Epithelial cell of proximal tubule (primary cell): ENCODE results near the gene BNIP2. TPM values are rescaled to one million over a fixed set of nuclear protein-coding genes. Genes with fewer than 3 reads are reported as not detected.

Source experiments
- DNase-seq: peaks from one replicate; pipeline ENCODE4 v3.0.0-alpha.2; 2011; ENCODE audit warnings: low read depth
- H3K4me3 ChIP-seq: 2 replicates; pipeline ENCODE4 v1.5.1; 2011; ENCODE audit warnings: low read depth, mild to moderate bottlenecking, low read length
- CTCF ChIP-seq: conservative IDR thresholded peaks from 2 replicates; pipeline ENCODE4 v1.5.1; 2012; ENCODE audit warnings: low read depth, mild to moderate bottlenecking, low read length
- total RNA-seq: library from RNA; depleted of rRNA; stranded (reverse); fragments of >200 nt; gene quantifications from 2 replicates; pipeline ENCODE4 v1.2.3, GENCODE V29; 2015

The BNIP2 gene
- total RNA-seq, 1 donor from 2014 or later: 107 TPM

- no peak for TF ChIP-seq CTCF
- H3K4me3 ChIP-seq: no peak overlapping the region
- DNase-seq: no peak
These were observed 32.9 kb upstream of the BNIP2 start for GRCh38 chr15:59722037-59722436.

DNA sequence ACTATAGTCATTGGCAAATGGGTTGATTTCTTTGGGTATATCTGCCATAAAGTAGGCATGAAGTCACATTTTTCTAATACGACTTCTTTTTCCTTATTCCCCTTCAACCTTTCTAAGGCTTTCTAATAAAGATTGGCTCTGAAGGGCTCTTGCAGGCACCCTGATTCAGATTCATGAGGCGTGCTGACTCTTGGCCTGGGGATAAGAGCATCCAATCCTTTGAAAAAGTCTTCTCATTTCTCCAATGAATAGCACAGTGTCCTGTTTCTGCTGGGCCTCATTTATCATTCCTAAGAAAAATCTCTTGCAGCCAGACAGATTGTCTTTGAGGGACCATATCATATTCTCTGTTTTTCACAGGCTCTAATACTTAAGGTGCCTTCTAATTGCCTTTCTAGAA lies 32.3 kb upstream of the BNIP2 start:
- no peak overlapping the region for H3K4me3 ChIP-seq
- no peak for DNase-seq
- TF ChIP-seq CTCF: no peak

DNA sequence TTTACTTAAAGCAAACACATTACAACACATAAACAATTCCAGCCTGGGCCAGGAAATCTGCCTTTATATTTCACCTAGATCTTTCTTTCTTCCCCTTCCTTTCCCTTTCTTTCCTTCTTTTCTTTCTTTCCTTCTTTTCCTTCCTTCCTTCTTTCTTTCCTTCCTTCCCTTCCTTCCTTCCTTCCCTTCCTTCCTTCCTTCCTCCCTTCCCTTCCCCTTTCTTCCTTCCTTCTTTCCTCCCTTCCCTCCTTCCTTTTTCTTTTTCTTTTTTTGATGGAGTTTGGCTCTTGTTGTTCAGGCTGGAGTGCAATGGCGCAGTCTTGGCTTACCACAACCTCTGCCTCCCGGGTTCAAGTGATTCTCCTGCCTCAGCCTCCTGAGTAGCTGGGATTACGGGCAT lies 24.1 kb upstream of the BNIP2 start:
- no peak overlapping the region for H3K4me3 ChIP-seq
- no peak for DNase-seq
- no peak for TF ChIP-seq CTCF

GRCh38 chr15:59711451-59712243 lies 22.5 kb upstream of the BNIP2 start:
- no peak for TF ChIP-seq CTCF
- H3K4me3 ChIP-seq: no peak overlapping the region
- no peak for DNase-seq

GRCh38 chr15:59707619-59708018 lies 18.5 kb upstream of the BNIP2 start:
- DNase-seq: no peak
- no peak overlapping the region for H3K4me3 ChIP-seq
- no peak for TF ChIP-seq CTCF

GRCh38 chr15:59703979-59704796 lies 15.1 kb upstream of the BNIP2 start:
- H3K4me3 ChIP-seq: no peak overlapping the region
- DNase-seq: no peak
- no peak for TF ChIP-seq CTCF
